K562 (cell line): ENCODE measurements around the gene LMO4. TPM values are rescaled to one million over a fixed set of nuclear protein-coding genes. Genes with fewer than 3 reads are reported as not detected.

Experiments used
- BDP1 ChIP-seq: IDR thresholded peaks from 3 replicates; pipeline ENCODE4 v1.6.1; 2011; ENCODE audit not compliant: insufficient read length, insufficient read depth
- CEBPG ChIP-seq, 3 experiments: fragments of 200-800 bp in 1 of 3; sonication (Bioruptor generic) in 1 of 3; sonication (generic) in 1 of 3; formaldehyde crosslinking in 1 of 3; IDR thresholded peaks in 2 of 3; conservative IDR thresholded peaks in 1 of 3; 2 replicates each; pipeline versions ENCODE4 v1.6.1 to v1.8.0; 2016 to 2022; ENCODE audit warnings: missing compliant biosample characterization in 2 of 3, missing genetic modification characterization in 2 of 3, mild to moderate bottlenecking in 1 of 3, missing genetic modification reagents in 1 of 3
- CHD4 ChIP-seq: fragments of 200-600 bp; sonication (generic); IDR thresholded peaks from 3 replicates; pipeline ENCODE4 v1.6.1; 2012; ENCODE audit warnings: low read depth, mild to moderate bottlenecking, mixed read lengths, low read length, inconsistent platforms; ENCODE audit not compliant: insufficient read depth, insufficient replicate concordance, poor library complexity, severe bottlenecking
- CREBBP ChIP-seq: IDR thresholded peaks from one replicate; pipeline ENCODE4 v1.6.1; 2012; ENCODE audit warnings: low read depth, mild to moderate bottlenecking, control low read depth, inconsistent platforms, low read length
- CUX1 ChIP-seq: fragments of 200-800 bp; sonication (Bioruptor generic); IDR thresholded peaks from 2 replicates; pipeline ENCODE4 v1.6.1; 2016; ENCODE audit warnings: missing genetic modification characterization, missing compliant biosample characterization
- ESRRB ChIP-seq: fragments of 250-450 bp; sonication (Bioruptor Pico); IDR thresholded peaks from 2 replicates; pipeline ENCODE4 v1.5.0; 2020; ENCODE audit warnings: mild to moderate bottlenecking, moderate library complexity, borderline replicate concordance
- ETS1 ChIP-seq: conservative IDR thresholded peaks from 2 replicates; pipeline ENCODE4 v1.6.1; 2011; ENCODE audit warnings: low read depth, mild to moderate bottlenecking, low read length; ENCODE audit not compliant: control insufficient read depth
- ETV6 ChIP-seq, 3 experiments: fragments of 150-350 bp in 1 of 3; sonication (generic) in 1 of 3; formaldehyde crosslinking in 1 of 3; IDR thresholded peaks; 2 replicates each; pipeline versions ENCODE4 v1.6.1 to v1.8.0; 2014 to 2022; ENCODE audit warnings: borderline replicate concordance in 2 of 3, low read depth in 2 of 3, antibody characterized with exemption in 1 of 3, low read length in 1 of 3, mild to moderate bottlenecking in 1 of 3, missing genetic modification reagents in 1 of 3
- GABPB1 ChIP-seq: sonication (generic); formaldehyde crosslinking; IDR thresholded peaks from 2 replicates; pipeline ENCODE4 v1.8.0; 2022; ENCODE audit warnings: mild to moderate bottlenecking, missing genetic modification reagents
- GATA2 ChIP-seq: sonication (generic); formaldehyde crosslinking; IDR thresholded peaks from 2 replicates; pipeline ENCODE4 v1.4.0; 2020; ENCODE audit warnings: mild to moderate bottlenecking, missing genetic modification reagents
- GTF2A2 ChIP-seq: IDR thresholded peaks from 2 replicates; pipeline ENCODE4 v1.6.1; 2016; ENCODE audit warnings: mild to moderate bottlenecking, missing genetic modification characterization, missing compliant biosample characterization
- MAZ ChIP-seq, 2 experiments: fragments of 450-650 bp in 1 of 2; sonication (generic) in 1 of 2; formaldehyde crosslinking; IDR thresholded peaks in 1 of 2; conservative IDR thresholded peaks in 1 of 2; 2 replicates each; pipeline versions ENCODE4 v1.4.0 to v1.5.0; 2020; ENCODE audit warnings: mild to moderate bottlenecking in 1 of 2, missing genetic modification reagents in 1 of 2
- MYC ChIP-seq, 2 experiments: fragments of 250-450 bp in 1 of 2; sonication (Bioruptor Pico) in 1 of 2; IDR thresholded peaks; 2 replicates each; pipeline versions ENCODE4 v1.5.1 to v1.6.1; 2012 to 2021; ENCODE audit warnings: low read depth in 2 of 2, borderline replicate concordance in 1 of 2, improper control_type of control experiment in 1 of 2, low read length in 1 of 2, mild to moderate bottlenecking in 1 of 2, moderate library complexity in 1 of 2
- RBM25 ChIP-seq: fragments of 200-400 bp; formaldehyde crosslinking; IDR thresholded peaks from 2 replicates; pipeline ENCODE4 v1.6.1; 2018; ENCODE audit warnings: low read length, low read depth, moderate library complexity; ENCODE audit not compliant: severe bottlenecking
- RHOXF2B ChIP-seq: fragments of 250-450 bp; sonication (Bioruptor Pico); conservative IDR thresholded peaks from 2 replicates; pipeline ENCODE4 v1.5.1; 2021
- YBX1 ChIP-seq: fragments of 450-650 bp; IDR thresholded peaks from 2 replicates; pipeline ENCODE4 v1.7.1; 2016; ENCODE audit warnings: mild to moderate bottlenecking
- ZNF436 ChIP-seq: fragments of 250-450, 450-650 bp; sonication (Bioruptor Pico); formaldehyde crosslinking; IDR thresholded peaks from 2 replicates; pipeline ENCODE4 v1.7.0; 2020; ENCODE audit warnings: mild to moderate bottlenecking
- ZNF444 ChIP-seq: fragments of 250-450 bp; sonication (Bioruptor Pico); IDR thresholded peaks from 2 replicates; pipeline ENCODE4 v1.4.0; 2020; ENCODE audit warnings: mild to moderate bottlenecking, moderate library complexity
- polyA plus RNA-seq, 8 experiments: library from polyadenylated mRNA; depleted of rRNA in 4 of 8; stranded (reverse) in 5 of 8; unstranded in 3 of 8; fragments of >200 nt; fragmentation: Nextera tagmentation in 2 of 8; fragmentation: Illumina TruSeq in 1 of 8; extraction: Ambion mirVana in 2 of 8; extraction: Trizol in 1 of 8; gene quantifications; 2 replicates each; pipeline versions ENCODE4 v1.2.1 to v1.2.3, GENCODE V29; 2011 to 2014; ENCODE audit warnings: inconsistent platforms in 1 of 8, missing spikeins in 1 of 8
- total RNA-seq, 7 experiments: library from RNA; depleted of rRNA in 6 of 7; stranded (reverse); fragments of >200 nt in 6 of 7; fragmentation: Illumina TruSeq in 2 of 7; extraction: Trizol in 2 of 7; gene quantifications; 2 replicates each; pipeline versions ENCODE4 v1.2.1 to v1.2.3, GENCODE V29; 2011 to 2021; ENCODE audit warnings: low replicate concordance in 1 of 7

The LMO4 gene
- total and polyA plus RNA-seq, 9 of the 15 experiments (the other 6 are each of a cell fraction or from before 2014, with no cell fraction given): 3.1 to 35.3 (median 22.4) TPM

GRCh38 chr1:87335175-87335884 lies 6.7 kb downstream of the LMO4 start (continued):
- TF ChIP-seq MYC (IDR thresholded peaks at IDR 0.05; ENCODE audit: low read depth, low read length) (no peak; the same call in 1 of the 2 replicates), MYC (CRISPR knock-in tag; IDR thresholded peaks at IDR 0.05; ENCODE audit: borderline replicate concordance, low read depth) (no peak), GTF2A2 (no peak), CREBBP (no peak), CUX1 (no peak), CEBPG (CRISPR knock-in tag; IDR thresholded peaks at IDR 0.05) (no peak), CEBPG (tag; conservative IDR thresholded peaks at IDR 0.05 in 1 of 2, IDR thresholded peaks at IDR 0.05 in 1 of 2) (no peak), ETS1 (0 out of 2 replicates have a peak, but pooled peaks have one; percentile 30), ZNF444 (CRISPR knock-in tag) (no peak), RHOXF2B (CRISPR knock-in tag) (no peak), RBM25 (no peak), MAZ (CRISPR knock-in tag; conservative IDR thresholded peaks at IDR 0.05 in 1 of 2, IDR thresholded peaks at IDR 0.05 in 1 of 2) (peak; percentile 50 to 74), YBX1 (no peak), ZNF436 (CRISPR knock-in tag) (no peak), BDP1 (no peak), GABPB1 (CRISPR knock-in tag) (peak; percentile 38; the same call in 1 of the 2 replicates), GATA2 (CRISPR knock-in tag) (no peak), CHD4 (no peak), ESRRB (CRISPR knock-in tag) (no peak), ETV6 (IDR thresholded peaks at IDR 0.05; ENCODE audit: borderline replicate concordance in 1 of 2, low read depth in 2 of 2, low read length in 1 of 2) (peak in 1 of 2 experiments; percentile 59; a peak in 2 of 4 replicates), ETV6 (CRISPR knock-in tag; IDR thresholded peaks at IDR 0.05; ENCODE audit: borderline replicate concordance) (no peak)
